ENCODE results near the gene MUC7. TPM values are rescaled to one million over a fixed set of nuclear protein-coding genes. Genes with fewer than 3 reads are reported as not detected.
"Not testable (repeated sequence)": the region's sequence is repeated elsewhere in the genome, so short reads cannot be mapped to it uniquely, and the experiment has no call there.

The MUC7 gene
- total RNA-seq, result not detected
- long read RNA-seq, result 0 reads

- ATAC-seq, result no peak
- intact Hi-C loops (cut with micrococcal nuclease), result no loop called here
- DNase-seq, result no peak
These were observed at the start of gene MUC7 for GRCh38 chr4:70471897-70472296. Gene MUC7 (plus strand): TSS chr4:70472197. CDS start chr4:70474022, 1,825 bp downstream.

GRCh38 chr4:70425306-70425705 is 46.7 kb upstream of the MUC7 start:
- intact Hi-C loops (cut with micrococcal nuclease), result no loop called here
- DNase-seq (no peak), ATAC-seq (no peak)

- ATAC-seq (no peak), DNase-seq (no peak)
- intact Hi-C loops (cut with micrococcal nuclease), result no loop called here
These were observed 45.2 kb upstream of the MUC7 start for GRCh38 chr4:70426789-70427188.

- no peak for DNase-seq
- no peak for ATAC-seq
- intact Hi-C loops (cut with micrococcal nuclease), result no loop called here
These were observed 34.8 kb upstream of the MUC7 start for GRCh38 chr4:70437197-70437596.

- DNase-seq (no peak), ATAC-seq (no peak)
- intact Hi-C loops (cut with micrococcal nuclease), result no loop called here
These were observed 29.5 kb upstream of the MUC7 start for GRCh38 chr4:70442474-70442873.

- intact Hi-C loops (cut with micrococcal nuclease), result no loop called here
- no peak for DNase-seq
- ATAC-seq, result no peak
These were observed 28.7 kb upstream of the MUC7 start for GRCh38 chr4:70443329-70443728.

GRCh38 chr4:70449220-70449619 is 22.8 kb upstream of the MUC7 start:
- ATAC-seq (no peak), DNase-seq (no peak)
- intact Hi-C loops (cut with micrococcal nuclease), result no loop called here

- no peak for ATAC-seq
- intact Hi-C loops (cut with micrococcal nuclease), result no loop called here
- no peak for DNase-seq
These were observed 19.1 kb upstream of the MUC7 start for GRCh38 chr4:70452946-70453345.

- ATAC-seq, result no peak
- DNase-seq, result no peak
- intact Hi-C loops (cut with micrococcal nuclease), result no loop called here
These were observed 8.7 kb upstream of the MUC7 start for GRCh38 chr4:70463335-70463734.

GRCh38 chr4:70473679-70474078 is 1.7 kb downstream of the MUC7 start:
- ATAC-seq, result no peak
- DNase-seq, result no peak
- intact Hi-C loops (cut with micrococcal nuclease), result no loop called here

- no peak for DNase-seq
- intact Hi-C loops (cut with micrococcal nuclease), result no loop called here
- no peak for ATAC-seq
These were observed 16.8 kb downstream of the MUC7 start for GRCh38 chr4:70488748-70489147.

GRCh38 chr4:70496231-70496630 is 24.2 kb downstream of the MUC7 start:
- DNase-seq (no peak), ATAC-seq (no peak)
- intact Hi-C loops (cut with micrococcal nuclease), result no loop called here

- DNase-seq; intact Hi-C loops (cut with micrococcal nuclease); ATAC-seq: not testable (repeated sequence)
These were observed 29.8 kb downstream of the MUC7 start for GRCh38 chr4:70501838-70502237.

- DNase-seq (no peak), ATAC-seq (no peak)
- intact Hi-C loops (cut with micrococcal nuclease), result no loop called here
These were observed 32.7 kb downstream of the MUC7 start for GRCh38 chr4:70504733-70505132.

GRCh38 chr4:70505151-70505748 is 33.3 kb downstream of the MUC7 start:
- intact Hi-C loops (cut with micrococcal nuclease), result no loop called here
- no peak for ATAC-seq
- peak; percentile 45 for DNase-seq

GRCh38 chr4:70508801-70509200 is 36.8 kb downstream of the MUC7 start:
- intact Hi-C loops (cut with micrococcal nuclease), result no loop called here

GRCh38 chr4:70511365-70511764 is 39.4 kb downstream of the MUC7 start:
- DNase-seq, result no peak
- no peak for ATAC-seq
- intact Hi-C loops (cut with micrococcal nuclease), result no loop called here

More at GRCh38 chr4:70508801-70509200, 36.8 kb downstream of the MUC7 start:
- no peak for DNase-seq
- ATAC-seq, result no peak

GRCh38 chr4:70515367-70516250 is 43.6 kb downstream of the MUC7 start:
- no peak for ATAC-seq
- intact Hi-C loops (cut with micrococcal nuclease), result no loop called here
- DNase-seq, result no peak

GRCh38 chr4:70518269-70518668 is 46.3 kb downstream of the MUC7 start, which contains the start of gene AMTN:
Gene AMTN (plus strand): TSS chr4:70518569. CDS start chr4:70518778, 209 bp downstream.
- intact Hi-C loops (cut with micrococcal nuclease), result no loop called here
- DNase-seq (no peak), ATAC-seq (no peak)

- intact Hi-C loops (cut with micrococcal nuclease), result no loop called here
- DNase-seq, result no peak
- ATAC-seq, result no peak
These were observed 46.7 kb downstream of the MUC7 start for GRCh38 chr4:70518716-70519115.

- DNase-seq (no peak), ATAC-seq (no peak)
- intact Hi-C loops (cut with micrococcal nuclease), result no loop called here
These were observed 50.6 kb downstream of the MUC7 start for GRCh38 chr4:70522626-70523025.

All from left ventricle myocardium superior (tissue), 1 donor.